ENCODE measurements around the gene FAM110C.
"Not testable (repeated sequence)": the region's sequence is repeated elsewhere in the genome, so short reads cannot be mapped to it uniquely, and the experiment has no call there.

Gene FAM110C

GRCh38 chr2:46471-47345, at the start of gene FAM110C:
Gene FAM110C (minus strand): TSS chr2:46505. CDS start chr2:46385, 120 bp downstream.
- FAIRE-seq, result no peak

GRCh38 chr2:92326-92725, 46.0 kb upstream of the FAM110C start:
- DNase-seq (ENCODE audit: low spot score) (no peak), FAIRE-seq (no peak)

More at GRCh38 chr2:46471-47345, at the start of gene FAM110C:
- DNase-seq (ENCODE audit: low spot score), result peak; percentile 74

GRCh38 chr2:90645-91312, 44.5 kb upstream of the FAM110C start:
- no peak for FAIRE-seq

GRCh38 chr2:85761-86160, 39.5 kb upstream of the FAM110C start:
- DNase-seq (ENCODE audit: low spot score) (no peak), FAIRE-seq (no peak)

More at GRCh38 chr2:90645-91312, 44.5 kb upstream of the FAM110C start:
- DNase-seq (ENCODE audit: low spot score), result no peak

- DNase-seq (ENCODE audit: low spot score), result no peak
- no peak for FAIRE-seq
These were observed 37.8 kb upstream of the FAM110C start for GRCh38 chr2:84121-84520.

- no peak for FAIRE-seq
- no peak for DNase-seq (ENCODE audit: low spot score)
These were observed 34.8 kb upstream of the FAM110C start for GRCh38 chr2:80971-81736.

GRCh38 chr2:80378-80777, 34.1 kb upstream of the FAM110C start:
- DNase-seq (ENCODE audit: low spot score) (no peak), FAIRE-seq (no peak)

GRCh38 chr2:71309-72035, 25.2 kb upstream of the FAM110C start:
- FAIRE-seq (no peak), DNase-seq (ENCODE audit: low spot score) (peak; percentile 2)

GRCh38 chr2:69366-70344, 23.4 kb upstream of the FAM110C start:
- DNase-seq (ENCODE audit: low spot score) (no peak), FAIRE-seq (no peak)

GRCh38 chr2:68637-69036, 22.3 kb upstream of the FAM110C start:
- FAIRE-seq, result not testable (repeated sequence)

GRCh38 chr2:66853-67252, 20.5 kb upstream of the FAM110C start:
- DNase-seq (ENCODE audit: low spot score) (no peak), FAIRE-seq (no peak)

More at GRCh38 chr2:68637-69036, 22.3 kb upstream of the FAM110C start:
- DNase-seq (ENCODE audit: low spot score), result not testable (repeated sequence)

- DNase-seq (ENCODE audit: low spot score) (no peak), FAIRE-seq (no peak)
These were observed 18.8 kb upstream of the FAM110C start for GRCh38 chr2:65121-65520.

GRCh38 chr2:55587-56448, 9.5 kb upstream of the FAM110C start:
- no peak for FAIRE-seq
- no peak for DNase-seq (ENCODE audit: low spot score)

- DNase-seq (ENCODE audit: low spot score), result no peak
- no peak for FAIRE-seq
These were observed 5.3 kb upstream of the FAM110C start for GRCh38 chr2:51613-52012.

GRCh38 chr2:47737-48136, 1.4 kb upstream of the FAM110C start:
- DNase-seq (ENCODE audit: low spot score) (no peak), FAIRE-seq (no peak)

GRCh38 chr2:47346-47725, 1.0 kb upstream of the FAM110C start:
- DNase-seq (ENCODE audit: low spot score) (no peak), FAIRE-seq (no peak)

GRCh38 chr2:46131-46470, 204 bp downstream of the FAM110C start:
- DNase-seq (ENCODE audit: low spot score) (peak; percentile 5), FAIRE-seq (no peak)

- FAIRE-seq (no peak), DNase-seq (ENCODE audit: low spot score) (no peak)
These were observed 769 bp downstream of the FAM110C start for GRCh38 chr2:45342-46130.
